ENCODE data around the gene ZNF311.
A peak's percentile ranks its signal among the peaks of the same experiment; 100 is the strongest.
"Not testable (repeated sequence)": the region's sequence is repeated elsewhere in the genome, so short reads cannot be mapped to it uniquely, and the experiment has no call there.

ZNF311 gene

DNA sequence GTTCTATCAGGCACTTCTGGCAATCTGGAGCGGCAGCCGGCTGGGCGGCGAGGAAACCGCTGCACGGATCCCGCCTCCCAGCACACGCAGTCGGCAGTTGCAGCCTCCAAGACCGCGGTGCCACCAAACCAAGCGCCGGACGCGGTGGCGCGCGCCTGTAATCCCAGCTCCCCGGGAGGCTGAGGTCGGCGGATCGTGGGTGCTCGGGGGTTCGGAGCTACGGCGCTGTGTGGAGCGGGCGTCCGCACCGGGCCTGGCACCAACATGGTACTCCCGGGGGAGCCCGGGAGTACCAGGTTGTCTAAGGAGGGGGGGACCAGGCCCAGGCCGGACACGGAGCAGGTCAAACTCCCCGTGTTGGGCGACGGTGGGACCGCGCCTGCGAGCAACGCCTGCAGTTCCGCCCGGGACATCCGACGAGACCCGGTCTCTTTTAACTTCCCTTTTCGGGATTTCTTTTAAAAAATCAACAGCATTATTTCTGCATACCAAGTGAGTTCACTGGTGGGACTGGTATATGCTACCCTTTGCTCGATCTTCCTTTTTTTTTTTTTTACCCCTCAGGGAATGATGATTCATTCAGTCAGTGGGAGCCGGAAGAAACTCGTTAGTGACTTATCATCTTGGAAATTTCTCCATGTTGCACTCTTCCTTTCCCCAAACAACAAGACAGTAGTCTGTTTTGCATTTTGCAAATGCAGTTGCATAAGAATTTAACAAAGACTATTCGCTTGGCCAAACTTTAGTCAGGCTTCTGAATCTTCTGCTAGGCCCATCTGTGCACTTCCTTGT lies 27.6 kb downstream of the ZNF311 start:
- peak overlapping the region; percentile 3; the same call in 1 of the 2 replicates for H3K27ac ChIP-seq
- no peak for TF ChIP-seq ZFX (IDR thresholded peaks at IDR 0.05)
- TF ChIP-seq, protein P1, sequence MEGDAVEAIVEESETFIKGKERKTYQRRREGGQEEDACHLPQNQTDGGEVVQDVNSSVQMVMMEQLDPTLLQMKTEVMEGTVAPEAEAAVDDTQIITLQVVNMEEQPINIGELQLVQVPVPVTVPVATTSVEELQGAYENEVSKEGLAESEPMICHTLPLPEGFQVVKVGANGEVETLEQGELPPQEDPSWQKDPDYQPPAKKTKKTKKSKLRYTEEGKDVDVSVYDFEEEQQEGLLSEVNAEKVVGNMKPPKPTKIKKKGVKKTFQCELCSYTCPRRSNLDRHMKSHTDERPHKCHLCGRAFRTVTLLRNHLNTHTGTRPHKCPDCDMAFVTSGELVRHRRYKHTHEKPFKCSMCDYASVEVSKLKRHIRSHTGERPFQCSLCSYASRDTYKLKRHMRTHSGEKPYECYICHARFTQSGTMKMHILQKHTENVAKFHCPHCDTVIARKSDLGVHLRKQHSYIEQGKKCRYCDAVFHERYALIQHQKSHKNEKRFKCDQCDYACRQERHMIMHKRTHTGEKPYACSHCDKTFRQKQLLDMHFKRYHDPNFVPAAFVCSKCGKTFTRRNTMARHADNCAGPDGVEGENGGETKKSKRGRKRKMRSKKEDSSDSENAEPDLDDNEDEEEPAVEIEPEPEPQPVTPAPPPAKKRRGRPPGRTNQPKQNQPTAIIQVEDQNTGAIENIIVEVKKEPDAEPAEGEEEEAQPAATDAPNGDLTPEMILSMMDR (conservative IDR thresholded peaks at IDR 0.05), result no peak

DNA sequence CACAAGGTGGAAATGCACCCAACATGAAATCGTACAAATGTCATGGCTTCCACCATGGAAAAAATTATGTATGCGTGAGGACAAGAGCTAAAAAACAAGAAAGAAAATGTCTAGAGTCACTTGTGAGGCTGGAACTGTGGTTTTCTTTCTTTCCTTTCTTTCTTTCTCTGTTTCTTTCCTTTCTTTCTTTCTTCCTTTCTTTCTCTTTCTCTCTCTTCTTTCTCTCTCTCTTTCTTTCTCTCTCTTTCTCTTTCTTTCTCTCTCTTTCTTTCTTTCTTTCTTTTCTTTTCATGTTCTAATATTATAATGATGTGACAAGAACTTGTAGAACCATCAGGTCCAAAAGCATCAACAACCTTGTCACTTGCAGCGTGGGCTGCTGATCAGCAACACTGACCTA lies 28.4 kb downstream of the ZNF311 start:
- H3K27ac ChIP-seq, result no peak overlapping the region
- TF ChIP-seq, protein P1 (conservative IDR thresholded peaks at IDR 0.05), result no peak
- TF ChIP-seq ZFX (IDR thresholded peaks at IDR 0.05), result no peak

DNA sequence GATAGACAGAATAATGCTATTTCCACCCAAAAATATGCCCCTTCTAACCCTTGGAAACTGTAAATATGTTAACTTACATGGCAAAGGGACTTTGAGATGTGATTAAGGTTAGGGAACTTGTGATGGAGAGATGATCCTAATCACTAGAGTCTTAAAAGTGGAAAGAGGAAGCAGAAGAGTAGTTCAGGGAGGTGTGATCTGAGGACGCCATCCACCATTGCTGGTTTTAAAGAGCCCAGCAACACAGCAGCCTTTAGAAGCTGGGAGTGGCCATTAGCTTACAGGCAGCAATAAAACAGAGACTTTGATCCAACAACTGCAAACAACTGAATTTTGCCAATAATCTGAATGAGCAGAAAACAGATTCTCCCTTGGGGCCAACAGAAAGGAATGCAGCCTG lies 30.6 kb downstream of the ZNF311 start:
- TF ChIP-seq, protein P1 (conservative IDR thresholded peaks at IDR 0.05), result no peak
- no peak for TF ChIP-seq ZFX (IDR thresholded peaks at IDR 0.05)
- H3K27ac ChIP-seq, result no peak overlapping the region

DNA sequence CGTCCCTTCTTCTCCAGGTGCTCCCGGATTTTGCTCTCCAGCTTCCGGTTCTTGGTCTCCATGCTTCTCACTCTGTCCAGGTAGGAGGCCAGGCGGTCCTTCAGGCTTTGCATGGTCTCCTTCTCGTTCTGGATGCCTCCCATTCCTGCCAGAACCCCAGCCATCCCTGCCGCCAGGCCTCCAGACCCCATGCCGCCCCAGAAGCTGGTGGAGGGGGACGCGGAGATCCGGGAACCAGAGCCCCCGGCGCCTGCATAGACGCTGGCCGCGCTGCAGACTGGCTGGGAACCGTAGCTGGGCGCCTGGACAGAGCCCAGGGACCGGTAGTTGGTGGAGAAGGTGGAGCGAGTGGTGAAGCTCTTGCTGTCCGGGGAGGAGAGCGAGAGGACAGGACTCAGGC lies 35.1 kb downstream of the ZNF311 start:
- H3K27ac ChIP-seq, result not testable (repeated sequence)

DNA sequence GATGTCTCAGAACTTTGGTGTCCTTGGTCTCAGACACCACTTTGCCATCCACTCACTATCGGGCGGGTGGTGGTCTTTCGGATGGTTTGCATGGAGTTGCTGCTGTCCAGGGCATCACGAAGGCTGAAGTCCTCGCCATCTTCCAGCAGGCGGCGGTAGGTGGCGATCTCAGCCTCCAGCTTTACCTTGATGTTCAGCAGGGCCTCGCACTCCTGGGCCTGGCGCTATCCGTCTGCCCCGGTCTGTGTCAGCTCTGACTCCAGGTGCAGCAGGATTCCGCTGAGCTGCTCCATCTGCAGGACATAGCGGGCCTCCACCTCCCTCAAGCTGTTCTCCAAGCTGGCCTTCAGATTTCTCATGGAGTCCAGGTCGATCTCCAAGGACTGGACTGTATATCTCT lies 36.0 kb downstream of the ZNF311 start:
- TF ChIP-seq, protein P1 (conservative IDR thresholded peaks at IDR 0.05), result no peak
- no peak for TF ChIP-seq ZFX (IDR thresholded peaks at IDR 0.05)
- no peak overlapping the region for H3K27ac ChIP-seq

DNA sequence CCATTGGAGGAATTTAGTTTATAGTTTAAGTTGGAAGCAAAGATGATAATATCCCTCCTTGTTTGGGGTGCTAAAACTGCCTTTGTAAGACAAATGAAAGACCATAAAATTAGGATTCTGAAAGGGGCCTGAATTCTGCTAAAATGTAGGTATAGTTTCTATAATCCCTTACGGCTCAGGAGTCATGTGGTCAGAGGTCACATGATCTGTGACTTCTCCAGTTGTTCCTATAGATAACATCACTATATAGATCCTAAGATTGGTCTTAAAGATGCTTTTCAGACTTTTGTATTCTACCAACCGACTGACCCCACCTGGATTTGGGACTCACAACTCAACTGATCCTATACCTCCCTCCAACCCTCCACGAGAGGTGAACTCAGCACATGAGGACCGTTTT lies 36.6 kb downstream of the ZNF311 start:
- TF ChIP-seq, protein P1 (conservative IDR thresholded peaks at IDR 0.05), result no peak
- no peak for TF ChIP-seq ZFX (IDR thresholded peaks at IDR 0.05)
- H3K27ac ChIP-seq, result no peak overlapping the region

DNA sequence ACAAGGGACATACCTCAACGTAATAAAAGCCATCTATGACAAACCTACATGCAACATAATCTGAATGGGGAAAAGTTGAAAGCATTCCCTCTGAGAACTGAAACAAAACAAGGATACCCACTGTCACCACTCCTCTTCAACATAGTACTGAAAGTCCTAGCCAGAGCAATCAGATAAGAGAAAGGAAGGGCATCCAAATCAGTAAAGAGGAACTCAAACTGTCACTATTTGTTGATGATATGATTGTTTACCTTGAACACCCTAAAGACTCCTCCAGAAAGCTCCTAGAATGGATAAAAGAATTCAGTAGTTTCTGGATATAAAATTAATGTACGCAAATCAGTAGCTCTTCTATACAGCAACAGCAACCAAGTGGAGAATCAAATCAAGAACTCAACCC lies 39.4 kb downstream of the ZNF311 start:
- TF ChIP-seq ZFX (IDR thresholded peaks at IDR 0.05), result no peak
- TF ChIP-seq, protein P1 (conservative IDR thresholded peaks at IDR 0.05), result no peak
- H3K27ac ChIP-seq, result no peak overlapping the region

Measured in C4-2B (cell line).